GM12801 (cell line): ENCODE data around the gene FRMD1.

Source experiments
- TF ChIP-seq, protein P1 (sequence below): IDR thresholded peaks from one replicate; pipeline ENCODE4 v1.5.1; 2011; ENCODE audit warnings: control low read depth; ENCODE audit not compliant: insufficient read length; ENCODE audit errors: extremely low read depth

The FRMD1 gene

DNA sequence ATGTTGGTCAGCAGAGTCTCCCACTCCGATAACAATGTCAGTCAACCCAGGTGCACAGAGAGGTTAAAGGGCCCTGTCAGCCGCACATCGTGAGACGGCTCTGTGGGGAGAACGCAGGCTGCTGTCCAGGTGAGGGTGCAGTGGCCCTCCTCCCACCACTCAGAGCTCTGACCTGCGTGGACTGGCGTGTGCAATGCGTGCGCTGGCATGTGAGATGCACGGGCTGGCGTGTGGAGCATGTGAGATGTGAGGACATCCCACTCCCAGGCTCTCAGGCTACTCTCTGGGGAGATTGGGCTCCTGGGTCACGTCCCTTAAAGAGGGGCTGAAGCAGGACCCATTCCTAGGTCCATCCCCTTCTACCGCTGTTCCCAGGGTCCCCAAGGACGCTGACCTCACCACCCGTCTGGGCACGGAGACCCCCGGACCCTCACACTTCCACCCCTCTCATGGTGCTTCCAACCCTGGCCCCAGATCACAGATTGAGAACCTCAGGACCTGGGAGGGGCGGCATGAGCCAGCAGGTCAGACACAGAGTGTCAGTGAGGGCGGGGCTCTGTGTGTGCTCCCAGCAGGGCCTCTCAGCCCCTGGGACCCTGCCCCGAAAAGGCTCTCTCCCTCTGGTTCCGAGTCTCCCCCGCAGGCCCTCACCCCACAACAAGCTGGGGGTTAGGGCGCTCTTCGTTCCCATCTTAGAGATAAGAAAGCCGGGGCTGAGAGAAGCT lies 8.6 kb upstream of the FRMD1 start:
- TF ChIP-seq, protein P1, sequence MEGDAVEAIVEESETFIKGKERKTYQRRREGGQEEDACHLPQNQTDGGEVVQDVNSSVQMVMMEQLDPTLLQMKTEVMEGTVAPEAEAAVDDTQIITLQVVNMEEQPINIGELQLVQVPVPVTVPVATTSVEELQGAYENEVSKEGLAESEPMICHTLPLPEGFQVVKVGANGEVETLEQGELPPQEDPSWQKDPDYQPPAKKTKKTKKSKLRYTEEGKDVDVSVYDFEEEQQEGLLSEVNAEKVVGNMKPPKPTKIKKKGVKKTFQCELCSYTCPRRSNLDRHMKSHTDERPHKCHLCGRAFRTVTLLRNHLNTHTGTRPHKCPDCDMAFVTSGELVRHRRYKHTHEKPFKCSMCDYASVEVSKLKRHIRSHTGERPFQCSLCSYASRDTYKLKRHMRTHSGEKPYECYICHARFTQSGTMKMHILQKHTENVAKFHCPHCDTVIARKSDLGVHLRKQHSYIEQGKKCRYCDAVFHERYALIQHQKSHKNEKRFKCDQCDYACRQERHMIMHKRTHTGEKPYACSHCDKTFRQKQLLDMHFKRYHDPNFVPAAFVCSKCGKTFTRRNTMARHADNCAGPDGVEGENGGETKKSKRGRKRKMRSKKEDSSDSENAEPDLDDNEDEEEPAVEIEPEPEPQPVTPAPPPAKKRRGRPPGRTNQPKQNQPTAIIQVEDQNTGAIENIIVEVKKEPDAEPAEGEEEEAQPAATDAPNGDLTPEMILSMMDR: no peak

DNA sequence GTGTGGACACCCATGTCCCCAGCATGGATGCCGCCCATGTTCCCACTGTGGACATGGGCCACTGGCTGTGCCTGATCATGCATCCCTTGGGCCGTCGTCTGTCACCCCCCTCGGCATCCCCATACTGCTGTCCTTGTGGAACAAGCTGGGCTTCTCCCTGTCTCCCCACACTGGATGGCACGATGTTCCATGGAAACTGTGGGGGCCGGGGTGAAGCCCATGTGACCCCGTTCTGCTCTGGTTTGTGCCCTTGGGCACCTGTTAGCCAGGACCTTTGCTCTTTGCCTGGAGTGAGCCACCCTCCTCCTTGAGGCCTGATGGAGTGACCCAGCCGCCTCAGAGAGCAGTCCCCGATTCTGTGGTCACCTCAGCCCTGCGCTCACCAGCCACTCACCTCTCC lies 7.6 kb upstream of the FRMD1 start:
- TF ChIP-seq, protein P1: no peak

DNA sequence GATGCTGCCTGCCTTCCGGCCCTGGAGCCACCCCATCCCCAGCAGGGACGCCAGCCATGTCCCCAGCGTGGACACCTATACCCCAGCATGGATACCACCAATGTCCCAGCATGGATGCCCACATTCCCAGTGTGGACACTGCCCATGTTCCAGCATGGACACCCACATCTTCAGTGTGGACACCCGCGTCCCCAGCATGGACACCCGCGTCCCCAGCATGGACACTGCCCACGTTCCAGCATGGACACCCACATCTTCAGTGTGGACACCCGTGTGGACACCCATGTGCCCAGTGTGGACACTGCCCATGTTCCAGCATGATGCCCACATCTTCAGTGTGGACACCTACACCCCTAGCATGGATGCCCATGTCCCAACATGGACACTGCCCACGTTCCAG lies 7.1 kb upstream of the FRMD1 start:
- TF ChIP-seq, protein P1: no peak

DNA sequence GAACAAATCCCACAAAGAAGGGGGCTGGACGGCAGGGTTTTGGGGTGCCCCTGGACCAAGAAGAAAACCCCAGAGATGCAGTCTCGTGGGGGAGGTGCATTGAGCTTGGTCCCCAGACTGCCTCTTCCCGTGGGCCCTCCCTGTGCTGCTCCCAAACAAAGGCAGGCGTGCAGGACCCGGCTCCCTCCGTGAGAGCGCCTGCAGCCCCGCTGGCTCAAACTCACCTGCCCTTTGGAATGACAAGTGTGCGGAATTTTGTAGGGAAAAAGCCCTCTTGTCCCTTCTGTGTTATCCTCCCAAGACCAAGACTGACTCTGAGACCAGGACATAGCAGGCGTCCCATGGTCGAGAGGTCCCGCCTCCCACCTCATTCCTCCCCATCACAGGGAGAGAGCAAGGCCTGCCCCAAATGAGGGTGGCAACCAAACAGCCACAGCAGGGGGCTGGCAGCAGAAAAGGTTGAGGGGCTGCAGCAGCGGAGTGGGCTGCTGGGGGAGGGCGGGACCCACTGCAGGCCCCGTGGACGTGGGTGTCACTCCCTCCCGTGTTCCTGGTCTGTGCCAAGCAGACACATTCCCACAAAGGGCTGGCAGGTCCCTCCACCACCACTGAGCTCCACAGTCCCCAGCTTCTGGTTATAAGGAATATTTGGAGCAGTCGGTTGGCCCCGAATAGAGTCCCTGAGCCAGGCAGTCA lies 5.6 kb upstream of the FRMD1 start:
- TF ChIP-seq, protein P1: no peak

DNA sequence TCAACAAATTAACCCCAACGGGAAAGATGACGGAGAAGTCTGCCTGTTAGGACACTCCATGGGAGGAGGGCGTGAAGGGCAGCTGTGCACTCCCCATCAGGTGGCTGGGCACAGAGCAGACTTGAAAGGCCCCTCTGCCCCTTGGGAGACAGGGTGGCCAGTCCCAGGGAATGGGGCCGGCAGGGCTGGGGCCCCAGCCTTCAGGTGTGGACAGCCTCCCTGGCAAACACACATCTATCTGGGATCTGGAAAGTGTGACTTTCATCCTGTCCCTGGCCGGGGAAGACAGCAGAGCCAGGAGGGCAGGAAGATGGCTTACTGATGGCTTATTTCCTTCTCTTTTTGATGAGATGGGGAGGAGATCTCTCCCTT lies 4.5 kb upstream of the FRMD1 start:
- TF ChIP-seq, protein P1: no peak

DNA sequence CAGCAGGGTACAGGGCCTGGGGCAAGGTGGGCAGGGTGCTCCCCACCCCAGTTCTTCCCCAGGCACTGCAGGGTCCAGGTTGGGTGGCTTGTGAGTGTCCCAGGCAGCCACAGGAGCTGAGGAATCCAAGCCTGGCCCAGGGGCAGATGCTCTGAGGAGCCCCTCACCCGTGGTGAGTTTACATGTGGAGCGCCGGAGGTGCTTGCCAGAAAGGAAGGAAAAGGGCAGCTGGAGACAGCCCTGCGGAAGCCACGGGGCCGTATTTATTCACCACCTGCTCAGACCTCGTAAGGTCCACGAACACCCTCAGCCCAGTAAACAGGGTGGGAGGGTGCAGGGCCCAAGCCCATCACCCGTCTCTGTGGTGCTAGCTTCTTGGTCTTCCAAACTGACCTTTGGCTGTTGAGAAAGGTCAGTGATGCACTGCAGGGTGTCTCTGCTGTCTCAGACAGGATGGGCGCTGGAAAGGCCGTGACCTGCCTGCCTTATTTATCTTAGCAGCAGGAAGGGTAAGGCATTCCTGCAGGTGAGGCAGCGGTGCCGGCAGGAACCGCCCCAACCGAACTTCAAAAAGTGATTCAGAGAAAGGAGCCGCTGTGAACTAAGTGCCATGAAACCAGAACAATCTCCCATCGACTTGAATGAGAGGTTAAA lies 4.0 kb upstream of the FRMD1 start:
- TF ChIP-seq, protein P1: no peak

DNA sequence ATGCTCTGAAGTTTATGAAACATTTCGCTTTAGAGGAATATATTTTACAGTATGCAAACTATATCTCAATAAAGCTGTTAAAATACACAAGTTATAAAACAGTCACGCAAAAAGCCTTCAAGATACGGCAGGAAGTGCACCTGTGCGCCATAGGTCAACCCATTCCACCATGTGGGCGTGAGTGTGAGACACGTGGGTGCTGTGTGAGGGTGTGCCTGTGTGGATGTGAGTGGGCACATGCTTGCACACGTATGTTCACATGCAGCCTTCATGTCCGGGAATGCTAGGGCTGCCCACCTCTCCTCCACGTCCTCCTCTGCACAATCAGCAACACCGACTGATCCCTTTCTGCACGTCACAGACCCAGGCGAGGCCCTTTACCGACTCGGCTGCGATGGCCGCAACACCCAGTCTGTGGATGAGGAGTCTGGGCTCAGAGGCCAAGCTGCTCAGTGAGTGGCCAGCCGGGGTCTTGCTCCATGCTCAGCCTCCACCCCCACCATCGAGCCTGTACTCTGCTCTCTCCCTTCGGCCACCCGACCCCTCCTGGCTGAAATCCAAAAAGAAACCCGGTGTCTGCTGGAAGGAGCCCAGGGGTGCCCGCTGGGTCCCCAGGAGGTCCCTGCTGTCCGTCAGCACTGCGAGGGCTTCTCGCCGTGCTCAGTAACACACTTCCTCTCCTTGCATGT lies 3.0 kb upstream of the FRMD1 start:
- TF ChIP-seq, protein P1: no peak
